ENCODE data around the gene TMOD2. TPM values are rescaled to one million over a fixed set of nuclear protein-coding genes. Genes with fewer than 3 reads are reported as not detected.
A peak's percentile ranks its signal among the peaks of the same experiment; 100 is the strongest.

TMOD2 gene
- total and polyA plus RNA-seq, 2 donors (not counting 1 experiment from before 2014, with no cell fraction given): 7.0 to 11.2 TPM

DNA sequence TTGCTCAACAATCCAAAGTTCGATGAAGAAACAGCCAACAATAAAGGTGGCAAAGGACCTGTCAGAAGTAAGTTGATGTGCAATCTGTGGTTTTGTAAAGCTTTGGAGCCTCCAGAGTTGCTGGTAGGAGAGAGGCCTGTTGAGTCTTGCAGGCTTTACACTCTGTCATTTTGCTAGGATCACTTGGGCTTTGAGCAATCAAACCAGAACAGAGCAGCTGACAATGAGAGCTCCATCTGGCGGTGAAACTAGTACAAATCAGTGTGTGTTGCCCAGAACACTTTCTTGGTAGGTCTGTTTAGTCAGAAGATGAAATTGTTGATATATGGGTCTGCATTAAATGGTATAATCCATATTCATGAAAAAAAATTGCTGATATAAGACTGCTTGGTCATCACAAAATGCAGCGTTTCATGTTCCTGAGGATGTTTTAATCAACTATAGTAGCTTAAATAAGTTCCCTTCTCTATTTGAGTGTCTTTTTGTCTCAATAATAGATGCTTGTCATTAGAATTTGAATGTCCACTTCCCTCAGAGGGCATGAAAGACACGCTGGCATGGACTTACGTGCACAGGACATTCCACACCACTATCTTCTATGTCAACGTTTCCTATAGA lies 25.7 kb downstream of the TMOD2 start:
- H2AFZ ChIP-seq (ENCODE audit: low read length): no peak overlapping the region
- peaks cover 1% of the 10 kb centered on the region for H3K36me3 ChIP-seq (ENCODE audit: control insufficient read depth, insufficient read depth, low read length)
- no peaks in the 10 kb centered on the region for H3K79me2 ChIP-seq (ENCODE audit: control insufficient read depth, insufficient read depth, low read length)
- no peaks in the 10 kb centered on the region for H3K9me3 ChIP-seq (ENCODE audit: control insufficient read depth, insufficient read depth, low read depth, low read length)
- TF ChIP-seq, protein P1, sequence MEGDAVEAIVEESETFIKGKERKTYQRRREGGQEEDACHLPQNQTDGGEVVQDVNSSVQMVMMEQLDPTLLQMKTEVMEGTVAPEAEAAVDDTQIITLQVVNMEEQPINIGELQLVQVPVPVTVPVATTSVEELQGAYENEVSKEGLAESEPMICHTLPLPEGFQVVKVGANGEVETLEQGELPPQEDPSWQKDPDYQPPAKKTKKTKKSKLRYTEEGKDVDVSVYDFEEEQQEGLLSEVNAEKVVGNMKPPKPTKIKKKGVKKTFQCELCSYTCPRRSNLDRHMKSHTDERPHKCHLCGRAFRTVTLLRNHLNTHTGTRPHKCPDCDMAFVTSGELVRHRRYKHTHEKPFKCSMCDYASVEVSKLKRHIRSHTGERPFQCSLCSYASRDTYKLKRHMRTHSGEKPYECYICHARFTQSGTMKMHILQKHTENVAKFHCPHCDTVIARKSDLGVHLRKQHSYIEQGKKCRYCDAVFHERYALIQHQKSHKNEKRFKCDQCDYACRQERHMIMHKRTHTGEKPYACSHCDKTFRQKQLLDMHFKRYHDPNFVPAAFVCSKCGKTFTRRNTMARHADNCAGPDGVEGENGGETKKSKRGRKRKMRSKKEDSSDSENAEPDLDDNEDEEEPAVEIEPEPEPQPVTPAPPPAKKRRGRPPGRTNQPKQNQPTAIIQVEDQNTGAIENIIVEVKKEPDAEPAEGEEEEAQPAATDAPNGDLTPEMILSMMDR (conservative IDR thresholded peaks at IDR 0.05 in 1 of 2, IDR thresholded peaks at IDR 0.05 in 1 of 2; ENCODE audit: low read depth in 1 of 2, low read length in 2 of 2): peak; percentile 72 to 84
- TF ChIP-seq EZH2 (IDR thresholded peaks at IDR 0.05; ENCODE audit: low read length, missing control alignments): no peak
- no peak overlapping the region for H3K4me2 ChIP-seq (ENCODE audit: extremely low read depth, insufficient read depth, low read length)
- DNase-seq (ENCODE audit: low read depth in 2 of 2): peak; percentile 59 to 84
- no peak overlapping the region for H3K27ac ChIP-seq (ENCODE audit: insufficient read depth, low read length)
- no peaks in the 10 kb centered on the region for H4K20me1 ChIP-seq (ENCODE audit: control insufficient read depth, extremely low read depth, insufficient read depth, low read length)
- H3K4me3 ChIP-seq (replicated peaks in 1 of 4; ENCODE audit: control extremely low read depth in 1 of 4, insufficient read depth in 1 of 4, low read depth in 3 of 4, low read length in 4 of 4): no peak overlapping the region
- no peak overlapping the region for H3K9ac ChIP-seq (ENCODE audit: insufficient read depth, low read length)
- H3K4me1 ChIP-seq (ENCODE audit: control insufficient read depth, extremely low read depth, insufficient read depth, low read length): no peaks in the 10 kb centered on the region
- no peaks in the 10 kb centered on the region for H3K27me3 ChIP-seq (ENCODE audit: control insufficient read depth, insufficient read depth, low read length)

DNA sequence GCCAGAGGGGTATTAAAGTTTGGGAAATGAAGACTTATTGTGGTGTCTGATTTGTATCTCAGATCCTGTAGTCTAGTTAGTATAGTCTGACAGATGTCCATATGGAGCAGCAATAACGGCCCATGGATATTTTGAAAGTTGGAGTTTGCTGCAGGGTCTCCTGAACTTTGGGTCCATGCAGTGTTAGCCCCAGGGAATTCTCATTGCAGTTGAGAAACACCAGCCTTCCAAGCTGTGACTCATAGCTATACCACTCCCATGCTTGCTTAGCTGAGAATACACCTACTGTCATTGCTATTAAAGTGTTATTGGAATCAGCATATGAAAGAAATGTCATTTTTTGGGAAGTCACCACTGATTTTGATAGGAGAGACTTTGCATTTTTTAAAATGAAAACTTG lies 29.2 kb downstream of the TMOD2 start:
- Histone ChIP-seq H3K4me2 (ENCODE audit: extremely low read depth, insufficient read depth, low read length) (no peak overlapping the region), H3K27me3 (ENCODE audit: control insufficient read depth, insufficient read depth, low read length) (no peaks in the 10 kb centered on the region), H3K79me2 (ENCODE audit: control insufficient read depth, insufficient read depth, low read length) (no peaks in the 10 kb centered on the region), H3K9me3 (ENCODE audit: control insufficient read depth, insufficient read depth, low read depth, low read length) (no peaks in the 10 kb centered on the region), H2AFZ (ENCODE audit: low read length) (no peak overlapping the region), H3K36me3 (ENCODE audit: control insufficient read depth, insufficient read depth, low read length) (peaks cover 1% of the 10 kb centered on the region), H3K4me3 (replicated peaks in 1 of 4; ENCODE audit: control extremely low read depth in 1 of 4, insufficient read depth in 1 of 4, low read depth in 3 of 4, low read length in 4 of 4) (no peak overlapping the region), H3K9ac (ENCODE audit: insufficient read depth, low read length) (no peak overlapping the region), H3K4me1 (ENCODE audit: control insufficient read depth, extremely low read depth, insufficient read depth, low read length) (no peaks in the 10 kb centered on the region), H3K27ac (ENCODE audit: insufficient read depth, low read length) (no peak overlapping the region), H4K20me1 (ENCODE audit: control insufficient read depth, extremely low read depth, insufficient read depth, low read length) (no peaks in the 10 kb centered on the region)
- DNase-seq (ENCODE audit: low read depth in 2 of 2): no peak
- no peak for TF ChIP-seq EZH2 (IDR thresholded peaks at IDR 0.05; ENCODE audit: low read length, missing control alignments)
- TF ChIP-seq, protein P1 (conservative IDR thresholded peaks at IDR 0.05 in 1 of 2, IDR thresholded peaks at IDR 0.05 in 1 of 2; ENCODE audit: low read depth in 1 of 2, low read length in 2 of 2): no peak

- H3K4me2 ChIP-seq (ENCODE audit: extremely low read depth, insufficient read depth, low read length): no peak overlapping the region
- H3K27me3 ChIP-seq (ENCODE audit: control insufficient read depth, insufficient read depth, low read length): no peaks in the 10 kb centered on the region
- peaks cover 1% of the 10 kb centered on the region for H3K36me3 ChIP-seq (ENCODE audit: control insufficient read depth, insufficient read depth, low read length)
- H3K27ac ChIP-seq (ENCODE audit: insufficient read depth, low read length): no peak overlapping the region
- H3K79me2 ChIP-seq (ENCODE audit: control insufficient read depth, insufficient read depth, low read length): no peaks in the 10 kb centered on the region
- H3K9ac ChIP-seq (ENCODE audit: insufficient read depth, low read length): no peak overlapping the region
- no peaks in the 10 kb centered on the region for H4K20me1 ChIP-seq (ENCODE audit: control insufficient read depth, extremely low read depth, insufficient read depth, low read length)
- no peak overlapping the region for H2AFZ ChIP-seq (ENCODE audit: low read length)
- H3K4me3 ChIP-seq (replicated peaks in 1 of 4; ENCODE audit: control extremely low read depth in 1 of 4, insufficient read depth in 1 of 4, low read depth in 3 of 4, low read length in 4 of 4): no peak overlapping the region
- TF ChIP-seq, protein P1 (conservative IDR thresholded peaks at IDR 0.05 in 1 of 2, IDR thresholded peaks at IDR 0.05 in 1 of 2; ENCODE audit: low read depth in 1 of 2, low read length in 2 of 2): no peak
- TF ChIP-seq EZH2 (IDR thresholded peaks at IDR 0.05; ENCODE audit: low read length, missing control alignments): no peak
- H3K4me1 ChIP-seq (ENCODE audit: control insufficient read depth, extremely low read depth, insufficient read depth, low read length): no peaks in the 10 kb centered on the region
- H3K9me3 ChIP-seq (ENCODE audit: control insufficient read depth, insufficient read depth, low read depth, low read length): no peaks in the 10 kb centered on the region
- no peak for DNase-seq (ENCODE audit: low read depth in 2 of 2)
Observed at GRCh38 chr15:51781506-51781905, 30.1 kb downstream of the TMOD2 start.

Data from fibroblast of lung (primary cell).